ENCODE data around the gene GLIS2.
A peak's percentile ranks its signal among the peaks of the same experiment; 100 is the strongest.

GLIS2 gene

DNA sequence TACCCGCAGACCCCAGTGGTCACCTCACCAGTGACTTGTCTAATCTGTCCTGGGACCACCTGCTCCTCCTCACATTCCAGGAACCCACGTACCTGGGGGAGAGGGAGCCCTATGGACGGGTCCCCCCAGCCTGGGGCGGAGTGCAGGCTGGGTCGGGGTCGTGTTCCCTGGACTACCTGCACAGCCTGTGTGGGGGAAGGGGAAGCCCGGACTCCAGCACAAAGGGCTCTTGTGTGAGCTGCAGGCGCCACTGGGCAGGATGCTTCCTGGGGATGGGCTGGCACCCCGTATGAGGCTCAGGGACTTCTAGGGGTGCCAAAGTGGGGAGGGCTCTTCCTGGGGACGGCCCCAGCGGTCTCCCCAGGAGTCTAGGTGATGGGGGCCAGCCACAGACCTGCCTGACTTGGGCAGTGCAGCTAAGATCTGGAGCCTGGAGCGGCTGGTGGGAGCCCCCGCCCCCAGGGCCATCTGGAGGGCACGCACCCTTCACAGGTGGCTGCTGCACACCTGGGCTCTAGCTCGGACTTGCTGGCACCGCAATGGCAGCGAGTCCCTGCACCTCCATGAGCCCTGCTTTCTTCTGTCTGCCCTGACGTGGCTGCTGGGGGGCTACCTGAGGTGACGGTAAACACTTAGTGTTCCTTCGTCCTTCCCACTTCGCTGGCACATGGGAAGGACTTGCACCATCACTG, 63.3 kb downstream of the GLIS2 start:
- Histone ChIP-seq H3K36me3 (peaks cover 65% of the 10 kb centered on the region), H3K9me3 (no peaks in the 10 kb centered on the region), H3K9ac (no peak overlapping the region), H3K27me3 (no peaks in the 10 kb centered on the region), H4K20me1 (peaks cover 99% of the 10 kb centered on the region), H3K4me2 (no peak overlapping the region), H3K4me1 (peaks cover 78% of the 10 kb centered on the region), H3K27ac (no peak overlapping the region), H3K4me3 (no peak overlapping the region)
- TF ChIP-seq Cebpa-rat (IDR thresholded peaks at IDR 0.05) = no peak

DNA sequence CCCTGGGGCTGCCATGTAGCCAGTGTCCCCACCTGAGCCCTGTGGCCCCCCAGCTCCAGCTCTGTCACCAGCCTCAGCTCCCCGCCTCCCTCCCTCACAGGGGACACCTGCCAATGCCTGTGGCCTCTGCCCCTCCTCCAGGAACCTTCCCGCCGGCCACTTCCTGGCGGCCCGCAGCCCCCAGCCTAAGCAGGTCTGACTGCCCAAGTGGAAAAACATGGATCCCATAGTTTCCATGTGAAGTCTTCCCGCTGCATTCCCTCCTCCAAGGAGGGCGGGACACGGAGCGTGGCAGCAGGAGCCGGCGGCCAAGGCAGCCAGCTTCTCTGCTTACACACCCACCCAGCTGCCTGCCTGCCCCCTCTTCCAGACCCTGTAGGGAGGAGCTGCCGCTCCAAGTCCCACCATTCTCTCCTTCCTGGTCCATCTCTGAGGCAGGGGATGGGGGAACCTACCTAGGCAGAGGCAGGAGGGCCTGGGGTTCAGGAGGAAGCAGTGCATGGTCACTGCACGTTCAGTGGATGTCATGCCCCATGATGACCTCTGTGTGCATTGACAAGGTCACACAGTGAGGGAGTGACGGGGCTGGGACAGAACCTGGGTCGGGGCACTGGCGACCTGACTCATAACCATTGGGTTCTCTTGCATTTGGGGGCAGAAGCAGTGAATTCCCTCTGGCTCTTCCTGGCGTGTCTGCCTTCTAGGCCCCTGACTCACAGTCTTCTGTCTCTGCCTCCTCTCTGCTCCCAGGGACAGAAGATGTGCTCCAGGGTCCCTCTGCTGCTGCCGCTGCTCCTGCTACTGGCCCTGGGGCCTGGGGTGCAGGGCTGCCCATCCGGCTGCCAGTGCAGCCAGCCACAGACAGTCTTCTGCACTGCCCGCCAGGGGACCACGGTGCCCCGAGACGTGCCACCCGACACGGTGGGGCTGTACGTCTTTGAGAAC, 64.5 kb downstream of the GLIS2 start:
- H3K27me3 ChIP-seq = no peaks in the 10 kb centered on the region
- H3K4me1 ChIP-seq = peaks cover 78% of the 10 kb centered on the region
- peaks cover 69% of the 10 kb centered on the region for H3K36me3 ChIP-seq
- TF ChIP-seq Cebpa-rat (IDR thresholded peaks at IDR 0.05) = no peak
- no peaks in the 10 kb centered on the region for H3K9me3 ChIP-seq
- H3K4me3 ChIP-seq = no peak overlapping the region
- H3K4me2 ChIP-seq = no peak overlapping the region
- no peak overlapping the region for H3K9ac ChIP-seq
- peaks cover 98% of the 10 kb centered on the region for H4K20me1 ChIP-seq
- no peak overlapping the region for H3K27ac ChIP-seq

- Histone ChIP-seq H4K20me1 (peaks cover 98% of the 10 kb centered on the region), H3K27me3 (no peaks in the 10 kb centered on the region), H3K4me1 (peaks cover 78% of the 10 kb centered on the region), H3K9me3 (no peaks in the 10 kb centered on the region), H3K4me3 (no peak overlapping the region), H3K4me2 (no peak overlapping the region), H3K27ac (no peak overlapping the region), H3K9ac (no peak overlapping the region), H3K36me3 (peaks cover 71% of the 10 kb centered on the region)
- TF ChIP-seq Cebpa-rat (IDR thresholded peaks at IDR 0.05) = 0 out of 2 replicates have a peak, but pooled peaks have one; percentile 27
These were observed 65.4 kb downstream of the GLIS2 start for GRCh38 chr16:4381072-4381934.

DNA sequence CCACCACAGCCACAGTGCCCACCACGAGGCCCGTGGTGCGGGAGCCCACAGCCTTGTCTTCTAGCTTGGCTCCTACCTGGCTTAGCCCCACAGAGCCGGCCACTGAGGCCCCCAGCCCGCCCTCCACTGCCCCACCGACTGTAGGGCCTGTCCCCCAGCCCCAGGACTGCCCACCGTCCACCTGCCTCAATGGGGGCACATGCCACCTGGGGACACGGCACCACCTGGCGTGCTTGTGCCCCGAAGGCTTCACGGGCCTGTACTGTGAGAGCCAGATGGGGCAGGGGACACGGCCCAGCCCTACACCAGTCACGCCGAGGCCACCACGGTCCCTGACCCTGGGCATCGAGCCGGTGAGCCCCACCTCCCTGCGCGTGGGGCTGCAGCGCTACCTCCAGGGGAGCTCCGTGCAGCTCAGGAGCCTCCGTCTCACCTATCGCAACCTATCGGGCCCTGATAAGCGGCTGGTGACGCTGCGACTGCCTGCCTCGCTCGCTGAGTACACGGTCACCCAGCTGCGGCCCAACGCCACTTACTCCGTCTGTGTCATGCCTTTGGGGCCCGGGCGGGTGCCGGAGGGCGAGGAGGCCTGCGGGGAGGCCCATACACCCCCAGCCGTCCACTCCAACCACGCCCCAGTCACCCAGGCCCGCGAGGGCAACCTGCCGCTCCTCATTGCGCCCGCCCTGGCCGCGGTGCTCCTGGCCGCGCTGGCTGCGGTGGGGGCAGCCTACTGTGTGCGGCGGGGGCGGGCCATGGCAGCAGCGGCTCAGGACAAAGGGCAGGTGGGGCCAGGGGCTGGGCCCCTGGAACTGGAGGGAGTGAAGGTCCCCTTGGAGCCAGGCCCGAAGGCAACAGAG, 66.3 kb downstream of the GLIS2 start:
- Histone ChIP-seq H4K20me1 (peaks cover 99% of the 10 kb centered on the region), H3K27ac (peak overlapping the region; percentile 73), H3K36me3 (peaks cover 79% of the 10 kb centered on the region), H3K4me1 (peaks cover 76% of the 10 kb centered on the region), H3K9ac (no peak overlapping the region; the same call in 1 of the 2 replicates), H3K27me3 (no peaks in the 10 kb centered on the region), H3K4me2 (peak overlapping the region; percentile 77; the same call in 1 of the 2 replicates), H3K4me3 (no peak overlapping the region), H3K9me3 (no peaks in the 10 kb centered on the region)
- TF ChIP-seq Cebpa-rat (IDR thresholded peaks at IDR 0.05) = no peak

GRCh38 chr16:4382795-4383357, 67.0 kb downstream of the GLIS2 start:
- Histone ChIP-seq H3K4me3 (no peak overlapping the region), H3K36me3 (peaks cover 84% of the 10 kb centered on the region), H4K20me1 (peaks cover 93% of the 10 kb centered on the region), H3K27ac (peak overlapping the region; percentile 73), H3K4me1 (peaks cover 69% of the 10 kb centered on the region), H3K9ac (peak overlapping the region; percentile 54; the same call in 1 of the 2 replicates), H3K4me2 (peak overlapping the region; percentile 77), H3K27me3 (no peaks in the 10 kb centered on the region), H3K9me3 (no peaks in the 10 kb centered on the region)
- no peak for TF ChIP-seq Cebpa-rat (IDR thresholded peaks at IDR 0.05)

- no peaks in the 10 kb centered on the region for H3K9me3 ChIP-seq
- TF ChIP-seq Cebpa-rat (IDR thresholded peaks at IDR 0.05) = no peak
- no peak overlapping the region for H3K4me3 ChIP-seq
- H3K36me3 ChIP-seq = peaks cover 84% of the 10 kb centered on the region
- peak overlapping the region; percentile 73 for H3K27ac ChIP-seq
- H4K20me1 ChIP-seq = peaks cover 89% of the 10 kb centered on the region
- H3K4me1 ChIP-seq = peaks cover 60% of the 10 kb centered on the region
- no peaks in the 10 kb centered on the region for H3K27me3 ChIP-seq
- peak overlapping the region; percentile 54 for H3K9ac ChIP-seq
- H3K4me2 ChIP-seq = peak overlapping the region; percentile 77
These were observed 68.0 kb downstream of the GLIS2 start for GRCh38 chr16:4383591-4384444.

DNA sequence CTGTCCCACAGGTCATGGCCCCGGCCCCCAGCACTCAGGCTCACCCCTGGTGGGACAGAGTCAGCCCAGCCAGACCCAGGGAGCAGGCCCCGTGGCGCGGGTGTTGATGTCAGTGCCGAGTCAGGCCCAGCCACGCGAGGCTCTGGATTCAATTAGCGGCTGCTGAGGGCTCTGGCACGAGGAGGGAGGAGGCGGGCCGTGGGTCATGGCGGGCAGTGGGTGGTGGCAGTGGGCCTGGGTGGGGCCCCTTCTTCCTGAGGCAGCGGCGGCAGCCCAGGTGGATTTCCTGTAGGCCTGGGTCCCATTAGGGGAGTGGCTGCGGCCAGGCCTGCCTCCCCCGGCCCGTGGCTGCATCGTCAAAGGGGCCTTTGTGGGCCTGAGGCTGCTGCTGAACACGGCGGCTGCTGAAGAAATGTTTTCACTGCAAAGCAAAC, 68.7 kb downstream of the GLIS2 start:
- Histone ChIP-seq H3K27ac (peak overlapping the region; percentile 73), H3K4me1 (peaks cover 60% of the 10 kb centered on the region), H3K4me3 (no peak overlapping the region), H3K9me3 (no peaks in the 10 kb centered on the region), H3K9ac (peak overlapping the region; percentile 54; the same call in 1 of the 2 replicates), H3K36me3 (peaks cover 84% of the 10 kb centered on the region), H3K27me3 (no peaks in the 10 kb centered on the region), H3K4me2 (peak overlapping the region; percentile 77), H4K20me1 (peaks cover 89% of the 10 kb centered on the region)
- no peak for TF ChIP-seq Cebpa-rat (IDR thresholded peaks at IDR 0.05)

Data from BLaER1 (cell line).